Myocyte (in vitro differentiated cells): ENCODE results near the gene SNAP47. TPM values are rescaled to one million over a fixed set of nuclear protein-coding genes. Genes with fewer than 3 reads are reported as not detected.
"Not testable (repeated sequence)": the region's sequence is repeated elsewhere in the genome, so short reads cannot be mapped to it uniquely, and the experiment has no call there.

ENCODE experiments used
- DNase-seq: peaks from one replicate; pipeline ENCODE4 v3.0.0-alpha.2; 2012; ENCODE audit warnings: low read depth
- polyA plus RNA-seq: library from polyadenylated mRNA; unstranded; fragments of >200 nt; gene quantifications from one replicate; pipeline ENCODE4 v1.2.1, GENCODE V29; 2012; ENCODE audit warnings: missing spikeins
- total RNA-seq: library from RNA; depleted of rRNA; stranded (reverse); fragments of >200 nt; gene quantifications from 2 replicates; pipeline ENCODE4 v1.2.3, GENCODE V29; 2014

The SNAP47 gene
- 42.9 and 43.1 TPM in 2 replicates for total RNA-seq
- polyA plus RNA-seq: 39.9 TPM

- DNase-seq: peak; percentile 93
Observed at GRCh38 chr1:227734856-227735538, at the start of gene SNAP47, which contains the start of gene JMJD4. Gene SNAP47 (plus strand): TSS chr1:227735435. CDS start chr1:227747737, 12,302 bp downstream. Gene JMJD4 (minus strand): TSS chr1:227735302. CDS start chr1:227735273, 29 bp downstream.

GRCh38 chr1:227685807-227686206 lies 49.4 kb upstream of the SNAP47 start:
- DNase-seq: no peak

GRCh38 chr1:227697321-227697864 lies 37.8 kb upstream of the SNAP47 start:
- no peak for DNase-seq

- DNase-seq: not testable (repeated sequence)
Observed at GRCh38 chr1:227701631-227702030, 33.6 kb upstream of the SNAP47 start.

- no peak for DNase-seq
Observed at GRCh38 chr1:227707846-227708245, 27.4 kb upstream of the SNAP47 start.

GRCh38 chr1:227709451-227709850 lies 25.8 kb upstream of the SNAP47 start:
- DNase-seq: no peak

GRCh38 chr1:227710474-227710873 lies 24.8 kb upstream of the SNAP47 start:
- DNase-seq: not testable (repeated sequence)

- DNase-seq: no peak
Observed at GRCh38 chr1:227712648-227713047, 22.6 kb upstream of the SNAP47 start.

GRCh38 chr1:227718932-227719331 lies 16.3 kb upstream of the SNAP47 start:
- DNase-seq: no peak

- DNase-seq: no peak
Observed at GRCh38 chr1:227723474-227723873, 11.8 kb upstream of the SNAP47 start.

- DNase-seq: peak; percentile 76
Observed at GRCh38 chr1:227725046-227725445, 10.2 kb upstream of the SNAP47 start.

GRCh38 chr1:227726318-227726717 lies 8.9 kb upstream of the SNAP47 start:
- DNase-seq: no peak

GRCh38 chr1:227726924-227727599 lies 8.2 kb upstream of the SNAP47 start:
- no peak for DNase-seq

GRCh38 chr1:227728059-227728891 lies 7.0 kb upstream of the SNAP47 start:
- peak; percentile 51 for DNase-seq

- DNase-seq: no peak
Observed at GRCh38 chr1:227728892-227729143, 6.4 kb upstream of the SNAP47 start.

- no peak for DNase-seq
Observed at GRCh38 chr1:227729144-227729880, 5.9 kb upstream of the SNAP47 start.

GRCh38 chr1:227729881-227730629 lies 5.2 kb upstream of the SNAP47 start:
- peak; percentile 58 for DNase-seq

GRCh38 chr1:227730630-227731151 lies 4.5 kb upstream of the SNAP47 start:
- no peak for DNase-seq

GRCh38 chr1:227731241-227731677 lies 4.0 kb upstream of the SNAP47 start:
- no peak for DNase-seq
